HuH-7 (cell line): Measurements from ENCODE around the gene OR4F29.
"Not testable (repeated sequence)": the region's sequence is repeated elsewhere in the genome, so short reads cannot be mapped to it uniquely, and the experiment has no call there.

Experiments used
- DNase-seq: peaks from one replicate; pipeline ENCODE4 v3.0.0; 2011; ENCODE audit warnings: low spot score

Gene OR4F29

GRCh38 chr1:451578-451977 is at the start of gene OR4F29:
TSS of gene OR4F29 (minus strand) at chr1:451678. CDS start at chr1:451678, 0 bp downstream.
- DNase-seq = not testable (repeated sequence)
